GDM1 (cell line): ENCODE data around the gene DGKZ.
"Not testable (repeated sequence)": the region's sequence is repeated elsewhere in the genome, so short reads cannot be mapped to it uniquely, and the experiment has no call there.

Experiments used
- DNase-seq: peaks from one replicate; lab custom pipeline; 2025; lab: John Stamatoyannopoulos, UW

DGKZ gene, protein sequence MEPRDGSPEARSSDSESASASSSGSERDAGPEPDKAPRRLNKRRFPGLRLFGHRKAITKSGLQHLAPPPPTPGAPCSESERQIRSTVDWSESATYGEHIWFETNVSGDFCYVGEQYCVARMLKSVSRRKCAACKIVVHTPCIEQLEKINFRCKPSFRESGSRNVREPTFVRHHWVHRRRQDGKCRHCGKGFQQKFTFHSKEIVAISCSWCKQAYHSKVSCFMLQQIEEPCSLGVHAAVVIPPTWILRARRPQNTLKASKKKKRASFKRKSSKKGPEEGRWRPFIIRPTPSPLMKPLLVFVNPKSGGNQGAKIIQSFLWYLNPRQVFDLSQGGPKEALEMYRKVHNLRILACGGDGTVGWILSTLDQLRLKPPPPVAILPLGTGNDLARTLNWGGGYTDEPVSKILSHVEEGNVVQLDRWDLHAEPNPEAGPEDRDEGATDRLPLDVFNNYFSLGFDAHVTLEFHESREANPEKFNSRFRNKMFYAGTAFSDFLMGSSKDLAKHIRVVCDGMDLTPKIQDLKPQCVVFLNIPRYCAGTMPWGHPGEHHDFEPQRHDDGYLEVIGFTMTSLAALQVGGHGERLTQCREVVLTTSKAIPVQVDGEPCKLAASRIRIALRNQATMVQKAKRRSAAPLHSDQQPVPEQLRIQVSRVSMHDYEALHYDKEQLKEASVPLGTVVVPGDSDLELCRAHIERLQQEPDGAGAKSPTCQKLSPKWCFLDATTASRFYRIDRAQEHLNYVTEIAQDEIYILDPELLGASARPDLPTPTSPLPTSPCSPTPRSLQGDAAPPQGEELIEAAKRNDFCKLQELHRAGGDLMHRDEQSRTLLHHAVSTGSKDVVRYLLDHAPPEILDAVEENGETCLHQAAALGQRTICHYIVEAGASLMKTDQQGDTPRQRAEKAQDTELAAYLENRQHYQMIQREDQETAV

DNA sequence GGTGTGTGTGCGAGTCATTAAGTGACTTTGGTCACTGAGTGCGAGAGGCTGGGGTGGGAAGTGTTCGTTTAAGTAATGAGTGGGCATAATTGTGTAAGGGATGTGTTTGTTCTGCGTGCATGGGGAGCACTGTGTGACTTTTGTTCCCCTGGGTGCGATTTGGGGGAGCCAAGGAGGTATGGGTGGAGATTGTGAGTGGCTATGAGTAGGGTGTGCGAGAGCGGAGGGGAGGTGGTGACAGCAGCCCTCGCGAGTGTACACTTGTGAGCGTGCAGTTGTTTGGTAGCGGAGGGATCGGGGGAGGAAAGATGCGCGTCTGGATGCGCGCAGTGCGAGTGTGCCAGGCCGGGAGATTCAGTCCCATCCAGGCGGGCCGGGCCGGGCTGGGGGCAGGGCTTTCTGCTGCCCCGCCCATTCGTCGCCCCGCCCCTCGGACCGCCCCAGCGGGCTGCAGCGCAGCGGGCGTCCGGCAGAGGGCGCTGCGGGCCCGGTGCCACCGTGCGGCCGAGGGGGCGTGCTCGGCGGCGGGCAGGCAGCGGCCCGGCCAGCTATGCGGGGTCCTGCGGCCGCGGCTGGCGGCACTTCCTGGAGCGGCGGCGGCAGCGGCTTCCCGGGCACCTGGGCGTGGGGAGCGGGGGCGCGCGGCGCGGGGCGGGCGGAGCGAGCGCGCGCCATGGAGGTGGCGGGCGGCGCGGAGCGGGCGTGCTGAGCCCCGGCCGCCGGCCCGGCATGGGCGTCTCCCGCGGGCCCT is at the start of gene DGKZ:
Gene DGKZ (plus strand): TSS at position 578 of the 751 bp plus-strand sequence. CDS start 197 bp downstream, outside the sequence.
- DNase-seq = peak; percentile 87

DNA sequence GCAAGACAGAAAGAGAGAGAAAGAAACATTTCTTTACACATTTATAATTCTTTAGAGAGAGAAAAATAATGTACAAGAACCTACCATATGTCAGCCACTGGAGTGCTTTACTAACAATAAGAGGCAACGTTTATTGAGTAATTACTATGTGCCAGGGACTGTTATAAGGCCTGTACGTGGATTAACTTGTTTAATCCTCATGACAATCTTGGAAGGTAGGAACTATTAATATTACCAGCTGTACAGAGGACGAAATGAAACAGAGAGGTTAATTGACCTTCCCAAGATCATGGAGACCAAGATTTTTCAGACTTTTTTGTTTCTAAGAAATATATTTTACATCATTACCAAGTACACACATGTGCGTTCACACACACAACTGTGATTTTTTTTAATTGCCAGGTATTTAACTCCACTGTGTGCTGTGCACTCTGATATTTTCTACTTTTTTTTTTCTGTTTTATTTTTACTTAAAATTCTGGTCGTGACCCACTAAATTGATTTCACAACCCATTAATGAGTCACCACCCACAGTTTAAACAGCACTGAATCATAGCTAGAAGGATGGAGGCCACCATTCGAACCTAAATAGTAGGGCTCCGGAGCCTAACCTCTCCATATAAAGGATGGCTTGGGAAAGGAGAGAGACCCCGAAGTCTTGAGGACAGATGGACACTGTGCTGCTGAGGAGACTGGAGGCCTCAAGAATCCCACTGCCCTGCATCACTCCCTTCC is 48.4 kb upstream of the DGKZ start:
- no peak for DNase-seq

DNA sequence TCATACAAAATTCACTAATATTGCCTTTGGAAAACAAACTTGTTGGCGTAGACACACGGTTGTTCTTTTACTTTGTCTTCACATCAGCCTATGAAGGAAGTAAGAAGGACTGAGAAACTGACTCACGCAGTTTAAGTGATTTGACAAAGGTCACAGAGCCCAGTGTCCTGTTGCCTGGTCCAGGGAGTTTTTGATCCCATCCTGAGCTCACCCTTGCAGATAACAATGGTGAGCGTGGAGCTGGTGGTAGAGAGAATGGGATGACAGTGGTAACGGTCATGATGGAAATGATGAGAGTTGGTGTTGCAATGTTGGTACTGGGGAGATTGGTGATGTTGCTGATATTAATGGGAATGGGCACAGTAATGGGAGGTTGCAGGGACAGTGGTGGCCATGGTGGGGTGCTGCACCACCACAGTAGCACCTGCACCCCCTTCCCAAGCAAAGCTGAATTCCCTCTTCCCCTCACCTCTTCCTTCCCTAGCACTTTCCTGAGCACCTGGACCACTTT is 47.8 kb upstream of the DGKZ start:
- DNase-seq = no peak

DNA sequence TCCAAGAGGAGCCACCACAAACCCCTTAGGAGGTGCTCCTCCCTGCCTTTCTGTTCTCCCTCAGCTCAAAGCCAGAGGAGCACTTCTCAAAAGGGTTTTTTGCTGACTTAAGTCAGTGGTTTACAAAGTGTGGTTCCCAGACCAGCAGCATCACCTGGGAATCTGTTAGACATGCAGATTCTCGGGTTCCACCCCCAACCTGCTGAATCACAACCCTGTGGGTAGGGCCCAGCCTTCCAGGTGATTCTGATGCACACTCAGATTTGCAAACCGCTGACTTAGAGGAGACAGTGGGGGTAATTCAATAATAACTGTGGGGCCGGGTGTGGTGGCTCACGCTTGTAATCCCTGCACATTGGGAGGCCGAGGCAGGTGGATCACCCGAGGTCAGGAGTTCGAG is 47.0 kb upstream of the DGKZ start:
- no peak for DNase-seq

DNA sequence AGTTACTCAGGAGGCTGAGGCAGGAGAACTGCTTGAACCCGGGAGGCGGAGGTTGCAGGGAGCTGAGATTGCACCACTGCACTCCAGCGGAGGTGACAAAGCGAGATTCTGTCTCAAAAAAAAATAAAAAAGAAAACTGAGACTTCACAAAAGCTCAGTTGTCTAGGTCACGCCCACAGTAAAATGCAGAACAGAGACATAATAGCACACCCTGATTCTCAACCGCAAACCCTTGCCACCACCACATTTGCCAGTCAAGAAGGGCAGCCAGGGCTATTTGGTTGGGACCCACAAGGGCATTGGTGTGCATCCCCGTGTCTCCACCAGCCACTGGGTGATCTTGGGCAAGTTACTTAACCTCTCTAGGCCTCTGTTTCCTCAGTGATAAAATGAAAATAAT is 44.4 kb upstream of the DGKZ start:
- DNase-seq = no peak

DNA sequence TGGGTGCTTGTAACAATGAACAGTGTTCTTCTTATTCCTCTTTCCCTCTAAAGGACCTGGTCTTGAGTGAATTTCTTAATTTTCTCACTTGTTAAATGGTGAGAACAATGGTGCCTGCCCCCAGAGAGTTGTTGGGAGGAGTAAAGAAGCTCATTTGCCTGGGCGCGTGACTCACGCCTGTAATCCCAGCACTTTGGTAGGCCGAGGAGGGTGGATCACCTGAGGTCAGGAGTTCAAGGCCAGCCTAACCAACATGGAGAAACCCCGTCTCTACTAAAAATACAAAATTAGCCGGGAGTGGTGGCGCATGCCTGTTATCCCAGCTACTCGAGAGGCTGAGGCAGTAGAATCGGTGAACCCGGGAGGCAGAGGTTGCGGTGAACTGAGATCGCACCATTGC is 43.2 kb upstream of the DGKZ start:
- DNase-seq = not testable (repeated sequence)

DNA sequence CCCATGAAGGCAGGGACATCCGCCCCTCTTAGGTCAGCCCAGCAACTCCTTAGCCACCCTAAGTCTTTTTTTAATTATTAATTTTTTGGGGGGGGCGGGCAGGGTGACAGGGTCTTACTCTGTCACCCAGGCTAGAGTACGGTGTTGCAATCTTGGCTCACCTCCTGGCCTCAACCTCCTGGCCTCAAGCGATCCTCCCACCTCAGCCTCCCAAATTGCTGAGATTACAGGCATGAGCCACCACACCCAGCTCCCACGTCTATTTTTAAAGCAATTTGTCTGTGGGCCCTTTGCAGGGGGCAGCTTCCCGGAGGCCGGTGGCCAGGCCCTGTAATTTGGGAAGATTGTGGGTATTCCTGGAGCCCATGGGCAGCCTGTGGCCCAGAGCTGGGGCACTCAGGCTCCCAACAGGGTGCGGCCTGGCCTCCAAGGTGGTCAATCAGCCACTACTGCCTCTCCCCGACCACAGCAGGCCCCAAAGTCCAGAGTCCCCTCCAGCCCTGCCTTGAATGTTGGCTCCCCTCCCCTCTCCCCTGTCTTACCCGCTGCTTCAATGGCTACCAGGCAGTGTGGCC is 42.6 kb upstream of the DGKZ start:
- DNase-seq = no peak

DNA sequence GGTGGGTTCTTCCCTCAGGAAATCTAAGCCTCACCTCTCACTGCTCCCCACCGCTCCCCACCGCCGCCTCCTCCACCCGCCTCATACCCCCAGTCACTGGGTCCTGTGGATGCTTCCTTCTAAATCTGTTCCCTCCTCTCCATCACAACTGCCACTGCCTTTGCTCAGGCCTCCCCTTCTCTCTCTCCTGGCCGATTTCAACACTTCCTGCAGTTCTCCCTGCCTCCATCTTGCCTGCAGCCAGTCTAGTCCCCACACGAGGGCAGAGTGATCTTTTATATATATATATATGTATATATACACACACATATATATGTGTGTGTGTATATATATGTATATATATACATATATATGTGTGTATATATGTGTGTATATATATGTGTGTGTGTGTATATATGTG is 42.0 kb upstream of the DGKZ start:
- no peak for DNase-seq

DNA sequence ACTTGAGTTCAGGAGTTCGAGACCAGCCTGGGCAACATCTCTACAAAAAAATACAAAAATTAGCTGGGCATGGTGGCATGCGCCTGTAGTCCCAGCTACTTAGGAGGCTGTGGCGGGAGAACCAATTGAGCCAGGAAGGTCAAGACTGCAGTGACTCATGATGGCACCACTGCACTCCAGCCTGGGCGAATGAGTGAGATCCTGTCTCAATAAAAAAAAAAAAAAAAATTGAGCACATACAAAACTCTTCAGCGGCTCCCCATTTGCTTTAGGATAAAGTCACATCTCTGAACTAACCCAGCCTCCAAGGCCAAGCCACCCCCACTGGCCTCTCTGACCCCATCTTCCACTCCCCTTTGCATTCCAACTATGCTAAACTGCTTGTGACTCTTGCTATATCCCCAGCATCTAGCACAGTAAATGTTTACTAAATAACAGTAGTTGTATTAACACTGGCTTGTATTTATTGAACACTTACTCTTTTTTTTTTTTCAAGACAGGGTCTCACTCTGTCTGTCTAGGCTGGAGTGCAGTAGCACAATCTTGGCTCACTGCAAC is 40.9 kb upstream of the DGKZ start:
- DNase-seq = no peak

DNA sequence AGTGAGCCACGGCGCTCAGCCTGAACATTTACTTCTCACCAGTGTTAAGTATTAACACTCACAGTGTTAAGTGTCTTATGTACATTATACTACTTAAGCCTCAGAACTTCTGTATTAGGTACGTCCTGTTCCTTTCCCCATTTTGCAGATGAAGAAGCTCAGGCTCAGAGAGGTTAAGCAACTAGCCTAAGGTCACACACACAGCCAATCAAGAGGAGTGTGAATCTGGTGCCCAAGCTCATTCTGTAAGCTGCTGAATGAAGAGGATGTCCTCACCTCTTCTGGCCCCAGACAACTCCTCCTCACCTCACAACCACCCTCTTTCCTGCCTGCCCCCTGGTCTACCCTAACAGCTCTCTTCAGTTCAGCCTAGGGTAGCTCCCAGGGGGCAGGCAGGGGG is 39.9 kb upstream of the DGKZ start:
- DNase-seq = no peak

DNA sequence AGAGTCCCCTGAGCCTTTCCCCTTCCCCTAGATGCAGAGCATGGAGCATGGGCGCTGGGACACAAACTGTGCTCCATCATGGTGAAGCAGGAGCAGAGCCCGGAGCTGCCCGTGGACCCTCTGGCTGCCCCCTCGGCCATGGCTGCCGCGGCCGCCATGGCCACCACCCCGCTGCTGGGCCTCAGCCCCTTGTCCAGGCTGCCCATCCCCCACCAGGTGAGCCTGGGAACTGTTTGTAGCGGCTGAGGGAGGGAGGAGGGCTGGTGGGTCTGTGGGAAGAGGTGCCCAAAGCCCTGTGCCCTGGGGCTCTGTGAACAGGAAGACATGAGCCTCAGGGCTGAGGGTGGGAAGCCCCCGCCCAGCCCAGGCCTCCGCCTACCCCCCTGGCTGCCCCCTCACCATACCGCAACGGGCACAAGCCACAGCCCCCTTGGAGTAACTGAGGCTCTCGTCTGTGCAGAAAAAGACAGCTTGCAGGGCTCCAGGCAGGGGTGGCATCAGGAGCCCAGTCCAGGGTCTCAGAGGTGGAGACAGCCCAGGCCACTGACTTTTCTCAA is 39.4 kb upstream of the DGKZ start:
- no peak for DNase-seq

DNA sequence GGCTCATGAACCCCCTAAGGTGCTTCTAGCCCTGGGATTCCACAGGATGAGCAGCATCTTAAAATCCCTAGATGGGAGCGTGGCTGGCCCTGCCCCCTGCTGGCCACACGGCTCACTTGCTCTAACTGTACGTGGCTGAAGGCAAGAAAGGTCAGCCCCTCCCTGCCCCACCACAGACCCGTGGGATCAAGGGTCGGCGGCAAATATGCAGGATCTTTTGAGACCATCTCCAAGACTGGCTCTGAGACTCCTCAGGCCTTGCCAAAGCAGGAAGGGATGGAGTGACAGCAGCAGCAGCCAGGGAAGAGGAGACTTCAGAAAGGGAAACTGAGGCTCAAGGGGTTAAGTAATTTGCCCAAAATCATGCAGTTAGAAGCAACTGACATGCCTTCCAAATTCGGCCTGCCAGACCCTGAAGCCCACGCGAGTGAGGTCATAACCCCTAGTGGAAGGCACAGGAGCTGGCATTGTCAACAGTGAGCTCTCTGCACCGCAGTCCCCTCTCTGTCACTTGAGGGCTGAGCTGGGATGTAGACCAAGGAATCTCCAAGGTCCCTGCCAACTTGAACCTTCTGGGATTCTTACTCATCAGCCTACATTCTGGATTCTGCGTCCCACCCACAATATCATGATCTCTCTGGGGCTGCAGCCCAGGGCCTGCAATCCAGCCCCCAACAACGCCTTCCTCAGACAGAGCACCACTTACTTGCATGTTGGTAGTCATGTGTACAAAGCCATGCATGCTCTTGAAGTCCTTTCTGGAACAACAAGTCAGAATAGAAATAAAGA is 38.4 kb upstream of the DGKZ start:
- peak; percentile 43 for DNase-seq

DNA sequence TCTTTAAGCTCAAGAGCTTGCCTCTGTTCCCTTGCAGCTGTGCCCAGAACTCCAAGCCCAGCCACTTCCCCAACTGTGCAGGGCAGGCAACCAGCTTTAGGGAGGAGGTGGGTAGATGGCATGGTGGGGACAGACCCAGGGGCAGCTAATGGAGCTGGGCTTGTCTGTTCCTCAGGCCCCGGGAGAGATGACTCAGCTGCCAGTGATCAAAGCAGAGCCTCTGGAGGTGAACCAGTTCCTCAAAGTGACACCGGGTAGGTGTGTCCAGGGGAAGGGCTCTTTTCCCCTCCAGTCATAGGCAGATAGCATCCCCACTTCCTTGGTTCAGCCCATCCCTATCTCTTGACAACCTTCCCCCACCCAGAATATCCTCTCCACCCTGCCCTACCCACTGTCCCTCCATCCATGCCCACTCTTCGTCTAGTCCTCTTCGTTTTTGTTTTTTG is 37.4 kb upstream of the DGKZ start:
- DNase-seq = peak; percentile 45

DNA sequence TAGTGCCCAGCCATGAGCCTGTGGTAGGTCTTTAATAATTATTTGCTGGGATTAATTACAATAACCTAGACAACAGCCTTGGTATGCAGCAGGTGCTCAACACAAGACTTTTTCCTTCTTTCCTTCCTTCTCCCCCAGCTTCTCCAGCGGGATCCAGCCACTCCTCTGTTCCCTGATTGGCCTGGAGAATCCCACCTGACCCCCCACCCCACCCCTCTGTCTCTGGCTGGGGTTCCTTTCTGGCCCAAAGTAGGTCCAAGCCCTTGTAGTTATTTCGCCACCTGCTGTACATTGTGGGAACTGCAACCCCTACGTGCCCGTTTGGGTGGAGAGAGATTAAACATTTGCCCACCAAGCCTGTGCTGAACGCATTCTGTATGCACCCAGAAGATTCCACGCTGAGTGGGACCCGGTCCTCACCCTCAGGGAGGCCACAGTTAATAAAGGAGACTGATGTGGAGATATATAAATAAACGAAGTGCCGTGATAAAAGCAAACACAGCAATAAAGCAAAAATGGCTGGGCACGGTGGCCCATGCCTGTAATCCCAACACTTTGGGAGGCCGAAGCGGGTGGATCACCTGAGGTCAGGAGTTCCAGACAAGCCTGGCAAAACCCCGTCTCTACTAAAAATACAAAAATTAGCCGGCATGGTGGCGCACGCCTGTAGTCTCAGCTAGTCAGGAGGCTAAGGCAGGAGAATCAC is 32.1 kb upstream of the DGKZ start:
- peak; percentile 67 for DNase-seq

DNA sequence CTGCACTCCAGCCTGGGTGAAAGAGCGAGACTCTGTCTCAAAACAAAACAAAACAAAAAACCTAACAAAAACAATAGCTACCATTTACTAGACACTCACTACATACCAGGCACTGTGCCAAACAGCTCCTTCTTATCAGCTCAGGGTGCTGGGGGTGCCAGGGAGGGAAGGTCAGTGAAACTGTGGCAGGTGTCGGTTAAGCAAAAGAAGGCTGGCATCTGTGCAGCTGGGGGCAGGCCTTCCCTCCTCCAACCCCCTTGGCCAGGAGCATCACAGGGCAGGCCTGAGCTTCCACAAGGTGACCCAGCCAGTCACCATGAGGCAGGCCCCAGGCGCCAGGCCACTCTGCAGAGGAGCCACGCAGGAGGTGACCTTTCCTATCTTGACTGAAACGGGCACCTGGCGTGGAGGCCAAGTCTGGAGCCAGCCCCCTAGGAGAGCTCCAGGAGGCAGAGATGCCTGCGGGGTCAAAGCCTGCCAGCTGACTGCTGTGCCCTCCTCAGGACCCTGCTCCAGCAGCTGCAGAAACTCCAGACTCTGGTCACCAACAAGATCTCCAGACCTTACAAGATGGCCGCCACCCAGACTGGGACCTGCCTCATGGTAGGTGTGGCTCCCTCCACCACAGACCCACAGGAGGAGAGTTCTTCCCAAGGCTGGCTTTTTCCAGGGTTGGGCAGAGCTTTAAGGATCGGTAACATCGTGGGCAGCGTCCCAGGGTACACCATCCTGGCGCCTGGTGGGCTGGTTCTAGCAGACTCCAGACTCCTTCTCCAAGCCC is 31.3 kb upstream of the DGKZ start:
- no peak for DNase-seq

DNA sequence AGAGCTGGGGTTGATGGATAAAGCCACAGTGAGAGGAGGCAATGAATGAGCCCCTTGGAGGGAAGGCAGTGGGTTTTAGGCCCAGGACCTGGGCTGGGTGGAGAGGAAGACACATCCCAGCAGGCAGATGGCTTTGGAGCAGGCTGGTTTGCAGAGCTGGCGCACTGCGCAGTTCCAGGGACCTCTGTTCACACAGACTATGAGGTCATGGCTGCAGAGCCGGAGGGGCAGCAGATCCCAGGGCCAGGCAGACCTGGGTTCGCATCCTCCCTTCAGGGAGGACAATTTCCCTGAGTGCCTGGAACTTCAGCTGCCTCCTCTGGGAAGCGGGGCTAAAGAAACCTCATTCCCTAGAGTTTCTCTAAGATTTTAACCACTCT is 28.2 kb upstream of the DGKZ start:
- no peak for DNase-seq

DNA sequence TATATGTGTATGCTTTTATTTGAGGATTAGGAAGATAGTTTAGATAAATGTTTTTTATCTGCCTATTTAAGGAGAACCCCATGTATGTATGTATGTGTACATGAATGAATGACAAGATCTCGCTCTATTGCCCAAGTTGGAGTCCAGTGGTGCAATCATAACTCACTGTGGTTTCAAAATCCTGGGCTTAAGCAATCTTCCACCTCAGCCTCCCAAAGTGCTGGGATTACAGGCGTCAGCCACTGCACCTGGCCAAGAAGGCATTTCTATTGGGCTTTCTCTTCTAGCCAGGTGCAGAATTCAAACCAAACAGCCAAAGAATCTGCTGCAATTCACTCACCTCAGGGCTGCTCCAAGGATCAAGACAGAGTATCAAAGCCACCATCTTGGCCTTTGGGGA is 25.5 kb upstream of the DGKZ start:
- no peak for DNase-seq

DNA sequence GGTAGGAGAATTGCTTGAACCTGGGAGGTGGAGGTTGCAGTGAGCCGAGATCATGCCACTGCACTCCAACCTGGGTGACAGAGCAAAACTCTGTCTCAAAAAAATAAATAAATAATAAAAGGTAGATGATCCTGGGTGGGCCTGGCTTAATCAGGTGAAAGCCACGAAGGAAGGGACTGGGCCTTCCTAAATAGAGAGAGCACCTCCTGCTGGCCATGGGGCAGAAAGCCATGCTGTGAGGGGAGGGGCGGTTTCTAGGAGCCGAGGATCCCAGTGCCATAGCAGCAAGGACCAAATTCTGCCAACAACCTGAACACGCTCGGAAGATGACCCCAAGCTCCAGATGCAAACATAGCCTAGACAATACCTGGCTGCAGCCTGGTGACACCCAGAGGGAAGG is 24.5 kb upstream of the DGKZ start:
- no peak for DNase-seq
